B cell (primary cell): ENCODE data around the gene FBXW9.

ENCODE experiments used
- CTCF ChIP-seq: fragments of 200-600 bp; IDR thresholded peaks from one replicate; pipeline ENCODE4 v1.8.0; 2022; ENCODE audit warnings: antibody characterized with exemption, mild to moderate bottlenecking
- EZH2 ChIP-seq: IDR thresholded peaks from 2 replicates; pipeline ENCODE4 v1.6.1; 2012; ENCODE audit warnings: borderline replicate concordance, low read depth, mild to moderate bottlenecking, moderate library complexity, low read length; ENCODE audit not compliant: insufficient read depth, poor library complexity, severe bottlenecking

- no peak for TF ChIP-seq CTCF
- no peak for TF ChIP-seq EZH2
These were observed 38.5 kb downstream of the FBXW9 start for GRCh38 chr19:12657966-12658365.
